CD4-positive, alpha-beta T cell treated with Interleukin-17A for 4 hours (primary cell): ENCODE results near the gene GKN2.
"Not testable (repeated sequence)": the region's sequence is repeated elsewhere in the genome, so short reads cannot be mapped to it uniquely, and the experiment has no call there.

Experiments used
- DNase-seq: peaks from one replicate; pipeline ENCODE4 v3.0.0-alpha.2; 2020; ENCODE audit warnings: mixed read lengths

GKN2 gene

DNA sequence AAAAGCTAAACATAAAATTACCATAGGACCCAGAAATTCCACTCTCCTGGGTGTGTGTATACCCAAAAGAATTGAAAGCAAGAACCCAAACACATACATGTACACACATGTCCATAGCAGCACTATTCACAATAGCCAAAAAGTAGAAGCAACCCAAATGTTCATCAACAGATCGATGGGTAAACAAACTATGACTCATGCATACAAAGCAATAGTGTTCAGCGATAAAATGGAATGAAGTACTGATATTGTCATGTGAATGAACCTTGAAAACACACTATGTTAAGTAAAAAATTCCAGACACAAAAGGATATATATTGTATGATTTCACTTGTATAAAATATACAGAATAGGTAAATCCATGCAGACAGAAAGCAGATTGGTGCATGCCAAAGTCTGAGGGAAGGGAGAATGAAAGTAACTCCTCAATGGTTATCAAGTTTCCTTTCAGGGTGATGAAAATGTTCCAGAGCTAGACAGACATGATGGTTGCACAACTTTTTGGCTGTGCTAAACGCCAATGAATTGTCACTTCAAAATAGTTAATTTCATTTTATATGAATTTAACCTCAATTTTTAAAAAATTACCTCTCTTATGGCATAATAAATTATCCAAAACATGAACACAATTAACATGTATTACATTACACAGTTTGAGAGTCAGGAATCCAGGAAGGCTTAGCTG lies 35.5 kb downstream of the GKN2 start:
- DNase-seq: no peak

DNA sequence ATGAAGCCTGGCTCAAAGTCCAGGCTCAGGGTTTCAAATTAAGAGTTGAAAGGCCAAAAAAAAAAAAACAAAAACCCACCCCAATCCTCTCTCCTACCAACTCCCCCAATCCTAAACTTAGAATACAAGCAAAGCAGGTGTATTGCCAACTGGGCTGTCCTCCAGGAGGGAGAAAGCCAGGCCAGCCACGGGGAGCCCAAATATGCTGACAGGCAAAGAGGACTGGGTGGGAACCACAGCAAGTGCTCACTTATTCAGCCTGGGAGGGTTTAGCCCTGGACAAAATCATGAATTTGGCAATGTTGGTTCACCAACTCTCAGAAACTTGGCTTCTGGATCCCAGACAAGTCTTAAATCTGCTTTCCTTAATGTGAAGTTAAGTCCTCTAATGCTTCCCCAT lies 36.5 kb downstream of the GKN2 start:
- no peak for DNase-seq

DNA sequence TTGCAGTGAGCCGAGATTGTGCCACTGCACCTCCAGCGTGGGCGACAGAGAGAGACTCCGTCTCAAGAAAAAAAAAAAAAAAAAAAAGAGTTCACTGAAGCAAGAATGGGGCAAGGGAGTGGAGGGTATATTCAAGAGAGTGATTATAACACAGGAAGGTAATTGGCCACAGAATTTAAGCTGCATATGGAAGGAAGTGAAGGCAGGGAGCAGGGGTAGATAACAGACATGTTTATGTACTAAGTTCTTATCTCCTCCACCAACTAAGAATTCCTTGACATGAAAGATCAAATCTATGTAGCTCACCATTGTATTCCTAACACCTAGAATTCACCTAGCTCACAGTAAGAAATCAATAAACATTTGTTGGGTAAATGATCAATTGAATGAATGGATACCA lies 37.3 kb downstream of the GKN2 start:
- no peak for DNase-seq

DNA sequence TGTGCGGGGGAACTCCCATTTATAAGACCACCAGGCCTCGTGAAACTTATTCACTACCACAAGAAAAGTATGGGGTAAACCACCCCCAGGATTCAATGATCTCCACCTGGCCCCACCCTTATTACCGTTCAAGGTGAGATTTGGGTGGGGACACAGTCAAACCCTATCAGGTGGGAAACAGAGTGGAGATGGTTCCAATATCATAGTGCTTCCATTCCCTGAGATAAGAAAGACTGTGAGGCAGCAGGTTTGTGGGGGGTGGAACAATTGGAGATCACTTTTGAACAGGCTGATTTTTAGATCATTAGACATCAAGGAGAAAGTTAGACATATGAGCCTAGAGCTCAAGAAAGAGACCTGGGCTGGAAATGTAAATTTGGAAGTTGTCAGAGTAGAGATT lies 39.3 kb downstream of the GKN2 start:
- no peak for DNase-seq

DNA sequence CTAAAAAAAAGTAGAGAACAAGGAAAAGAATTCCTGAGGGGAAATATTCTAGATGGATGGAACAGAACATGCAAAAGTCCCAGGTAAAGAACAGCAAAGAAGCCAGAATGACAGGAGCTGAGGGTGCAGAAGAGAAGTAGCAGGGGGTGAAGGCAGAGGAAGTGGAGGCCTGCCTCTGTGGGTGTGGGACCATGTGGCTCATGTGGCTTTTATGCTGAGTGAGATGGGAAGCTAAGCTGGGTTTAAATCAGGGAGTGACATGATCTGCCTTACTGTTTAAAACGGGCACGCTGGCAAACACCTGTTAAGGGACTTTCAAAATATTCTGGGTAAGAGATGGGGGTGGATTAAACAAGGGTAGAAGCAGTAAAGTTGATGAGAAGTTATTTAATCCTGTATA lies 40.0 kb downstream of the GKN2 start:
- peak; percentile 47 for DNase-seq

DNA sequence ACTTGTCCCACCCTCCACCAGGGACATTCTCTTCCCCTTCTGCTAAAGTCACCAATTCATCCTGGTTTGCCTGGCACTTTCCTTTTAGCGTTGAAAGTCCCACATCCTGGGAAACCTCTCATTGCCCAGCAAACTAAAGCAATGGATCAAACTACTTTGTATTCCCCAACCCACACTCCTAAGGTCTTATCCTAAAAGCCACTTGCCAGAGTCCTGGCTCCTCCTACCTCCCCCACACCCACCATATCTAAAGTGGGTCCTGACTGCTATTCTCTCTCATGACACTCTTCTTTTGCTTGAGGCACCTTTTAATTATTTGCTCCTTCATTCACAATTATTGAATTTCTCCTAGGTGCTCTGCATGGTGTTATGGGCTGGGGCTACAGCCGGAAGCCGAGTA lies 40.6 kb downstream of the GKN2 start:
- no peak for DNase-seq

DNA sequence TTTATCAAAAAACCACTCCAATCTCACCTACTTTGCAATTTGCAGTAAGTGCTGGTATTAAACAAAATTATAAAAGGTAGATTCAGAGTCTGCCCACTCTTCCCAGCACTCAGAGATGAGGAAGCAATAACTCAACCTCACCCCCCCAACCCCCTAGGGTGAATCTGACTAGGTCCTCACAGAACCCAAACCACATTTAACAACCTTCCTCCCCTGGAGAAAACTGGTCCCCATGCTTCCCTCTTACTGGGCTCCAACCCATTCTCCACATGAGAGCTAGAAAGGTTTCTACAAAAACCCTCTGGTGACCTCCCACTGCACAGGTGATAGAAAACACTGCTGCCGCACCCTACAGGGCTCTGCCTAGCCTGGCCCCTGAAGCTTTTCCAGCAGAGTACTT lies 41.0 kb downstream of the GKN2 start:
- no peak for DNase-seq

DNA sequence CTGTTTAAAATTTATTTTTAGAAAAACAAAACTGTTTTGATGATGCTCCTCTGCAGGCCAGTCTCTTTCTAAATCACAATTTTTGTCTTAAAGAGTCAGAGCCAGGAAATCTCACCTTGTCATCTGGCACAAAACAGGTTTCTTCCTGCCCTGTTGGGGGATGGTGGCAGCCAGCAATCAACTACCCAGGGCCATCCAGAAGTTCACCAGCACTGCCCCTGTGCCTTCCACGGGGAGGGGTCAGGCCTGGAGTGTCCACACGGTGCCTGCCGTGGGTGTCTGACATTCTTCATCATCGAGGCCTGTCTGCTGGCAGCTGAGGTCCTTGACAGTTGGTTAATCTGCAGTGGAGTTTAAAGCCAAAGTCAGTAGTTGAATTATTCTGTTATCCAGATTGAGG lies 41.4 kb downstream of the GKN2 start:
- no peak for DNase-seq

DNA sequence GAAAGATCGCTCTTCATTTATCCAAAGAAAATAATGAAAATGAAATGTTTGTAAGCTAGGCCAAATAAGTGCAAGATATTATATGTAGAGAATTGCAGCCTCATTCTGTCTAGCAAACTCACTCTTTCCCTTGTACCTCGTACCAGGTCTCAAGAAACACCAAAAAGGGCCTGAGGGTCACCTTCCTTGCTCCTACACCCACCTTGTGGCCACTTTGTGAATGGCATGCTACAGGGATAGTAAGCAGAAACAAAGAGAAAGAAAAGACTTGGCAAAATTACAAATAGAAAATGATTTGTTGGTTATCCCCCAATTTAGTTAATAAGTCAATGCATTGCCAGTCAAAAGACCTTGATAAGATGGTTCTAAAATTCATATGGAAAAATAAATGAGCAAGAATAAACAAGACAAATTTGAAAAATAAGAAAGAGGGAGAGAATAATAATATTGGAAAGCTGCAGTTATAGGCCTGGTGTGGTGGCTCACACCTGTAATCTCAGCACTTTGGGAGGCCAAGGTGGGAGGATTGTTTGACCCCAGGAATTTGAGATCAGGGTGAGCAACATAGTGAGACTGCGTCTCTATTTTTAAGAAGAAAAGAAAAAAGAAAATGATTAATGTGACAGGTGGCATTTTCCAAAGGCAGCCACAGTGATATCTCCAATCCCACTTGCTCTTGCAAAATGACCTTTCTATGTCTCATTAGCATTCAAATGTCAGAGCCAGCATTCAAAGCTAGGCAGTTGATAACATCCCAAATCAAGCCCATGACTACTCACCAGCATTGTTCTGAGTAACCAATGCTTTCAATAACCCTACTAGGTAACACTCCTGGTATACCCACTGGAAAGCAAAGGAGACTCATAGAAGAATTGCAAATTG lies 42.7 kb downstream of the GKN2 start:
- peak; percentile 81 for DNase-seq

DNA sequence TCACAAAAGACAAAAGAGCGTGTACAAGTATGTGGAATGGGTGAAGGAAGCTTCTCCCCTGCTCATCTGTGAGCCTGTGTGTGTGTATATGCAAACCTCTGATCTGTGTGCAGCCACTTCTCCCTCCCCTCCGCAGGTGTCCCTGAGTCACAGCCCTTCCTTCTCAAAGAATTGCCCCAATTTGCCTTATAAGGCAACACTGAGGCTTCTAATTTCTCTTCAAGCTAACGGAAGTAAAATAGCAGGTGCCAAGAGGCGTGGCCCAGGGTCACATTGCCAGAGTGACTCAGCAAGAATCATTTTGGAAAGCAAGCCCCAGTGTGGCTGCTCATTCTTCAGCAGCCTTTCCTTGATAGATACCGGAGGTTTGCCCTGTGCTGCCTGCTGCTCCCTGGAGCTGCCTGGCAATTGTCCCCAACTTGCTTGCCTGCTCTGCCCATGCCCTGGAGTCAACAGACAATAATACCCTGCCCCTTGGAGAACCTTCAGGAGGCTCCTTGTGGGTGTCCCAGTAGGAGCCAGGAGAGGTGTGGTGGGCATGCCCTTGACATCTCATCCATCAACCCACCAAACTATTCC lies 44.2 kb downstream of the GKN2 start:
- DNase-seq: peak; percentile 90

DNA sequence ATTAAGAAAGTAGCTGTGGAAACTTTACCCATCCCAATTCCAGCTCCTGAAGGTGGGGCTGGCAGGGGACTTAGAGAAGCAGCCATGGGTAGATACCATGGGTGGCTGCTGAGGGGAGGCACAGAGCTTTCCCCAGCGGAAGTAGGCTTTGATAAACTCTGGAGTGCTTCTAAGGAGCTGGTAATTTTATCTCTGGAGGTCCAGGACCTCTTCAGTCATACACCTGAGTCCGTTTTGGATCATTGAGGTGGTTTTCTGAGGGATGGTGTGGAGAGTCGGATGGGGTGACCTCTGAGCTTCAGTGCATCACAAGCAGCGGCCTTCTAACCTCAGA lies 44.8 kb downstream of the GKN2 start:
- DNase-seq: no peak

DNA sequence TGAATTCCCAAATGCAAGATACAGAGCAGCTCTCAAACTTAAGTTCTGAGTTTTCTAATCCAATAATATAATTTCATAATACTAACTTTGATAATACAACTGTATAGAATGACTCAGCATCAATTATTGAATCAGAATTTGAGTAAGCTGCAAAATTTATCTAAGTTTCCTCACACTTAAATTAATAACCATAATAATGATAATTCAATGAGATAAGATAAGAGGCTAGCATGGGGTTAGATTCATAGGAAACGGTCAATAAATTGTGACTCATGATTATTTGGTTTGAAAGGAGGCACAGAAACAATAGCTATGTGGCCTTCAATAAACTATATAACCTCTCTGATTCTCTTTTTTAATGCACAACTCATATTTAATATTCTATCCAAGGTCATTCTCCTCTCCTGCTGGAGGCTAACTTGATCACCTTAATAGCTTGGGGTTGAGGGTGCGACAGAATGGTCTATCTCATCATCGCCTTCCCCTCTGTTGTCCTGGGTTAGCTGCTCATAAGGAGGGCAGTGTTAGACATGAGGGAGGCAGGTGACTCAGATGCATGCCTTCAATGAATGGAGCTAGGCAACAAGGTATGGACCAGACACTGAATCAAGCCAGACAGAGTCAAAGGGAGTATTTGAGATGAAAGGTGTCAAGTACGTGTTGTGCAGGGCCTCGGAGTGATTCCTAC lies 45.3 kb downstream of the GKN2 start:
- DNase-seq: peak; percentile 11

DNA sequence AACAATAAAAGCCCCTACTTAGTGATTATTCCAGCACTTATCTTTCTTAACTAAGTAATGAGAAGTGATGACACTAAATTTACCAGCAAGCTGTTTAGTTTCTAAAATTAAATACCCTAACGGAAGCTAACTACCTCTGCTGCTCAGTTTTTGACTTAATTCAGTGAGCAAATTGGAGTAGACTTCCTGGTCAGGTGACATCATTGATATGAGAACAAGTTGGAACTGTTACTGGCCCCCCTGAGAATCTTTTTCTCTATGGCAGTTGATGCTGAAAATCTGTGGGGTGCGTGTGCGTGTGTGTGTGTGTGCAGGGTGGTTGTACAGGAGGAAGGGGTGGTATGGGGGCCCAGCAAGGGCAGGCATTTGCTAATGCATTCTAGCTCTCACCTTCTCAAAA lies 46.0 kb downstream of the GKN2 start:
- no peak for DNase-seq

DNA sequence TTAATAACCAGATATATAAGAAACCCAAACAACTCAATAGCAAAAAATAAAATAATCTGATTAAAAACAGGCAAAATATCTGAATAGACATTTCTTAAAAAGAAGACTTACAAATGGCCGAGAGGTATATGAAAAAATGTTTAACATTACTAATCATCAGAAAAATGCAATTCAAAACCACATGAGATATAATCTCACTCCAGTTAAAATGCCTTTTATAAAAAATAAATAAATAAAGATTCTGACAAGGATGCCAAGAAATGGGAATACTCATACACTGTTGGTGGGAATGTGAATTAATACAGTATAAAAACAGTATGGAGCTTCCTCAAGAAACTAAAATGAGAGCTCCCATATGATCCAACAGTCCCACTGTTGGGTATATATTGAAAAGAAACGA lies 47.6 kb downstream of the GKN2 start:
- DNase-seq: no peak

DNA sequence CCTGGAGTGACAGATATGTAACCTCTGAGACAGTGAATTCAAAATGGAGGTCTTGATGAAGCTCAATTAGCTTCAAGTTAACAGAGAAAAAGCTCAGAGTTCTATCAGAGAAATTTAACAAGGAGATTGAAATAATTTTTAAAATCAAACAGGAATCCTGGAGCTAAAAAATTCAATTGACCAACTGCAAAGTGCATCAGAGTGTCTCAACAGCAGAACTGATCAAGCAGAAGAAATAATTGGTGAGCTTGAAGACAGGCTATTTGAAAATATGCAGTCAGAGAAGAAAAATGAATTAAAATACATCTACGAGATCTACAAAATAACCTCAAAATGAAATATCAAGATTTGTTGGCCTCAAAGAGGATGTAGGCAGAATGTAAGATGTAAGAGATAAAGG lies 51.1 kb downstream of the GKN2 start:
- DNase-seq: no peak

DNA sequence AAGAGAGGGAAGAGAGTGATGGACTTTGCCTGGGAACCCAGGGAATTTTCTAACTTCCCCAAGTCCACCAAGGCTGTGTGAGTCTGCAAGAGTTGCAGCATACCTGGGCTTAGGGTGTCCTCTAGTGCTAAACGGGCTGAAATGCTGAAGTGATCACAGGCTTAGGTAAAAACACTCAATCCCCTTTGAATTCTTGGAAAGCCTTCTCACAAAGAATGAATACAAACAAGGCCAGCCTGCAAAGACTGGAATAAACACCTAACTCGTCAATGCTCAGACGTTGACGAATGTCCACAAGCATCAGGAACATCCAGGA lies 51.5 kb downstream of the GKN2 start:
- no peak for DNase-seq

DNA sequence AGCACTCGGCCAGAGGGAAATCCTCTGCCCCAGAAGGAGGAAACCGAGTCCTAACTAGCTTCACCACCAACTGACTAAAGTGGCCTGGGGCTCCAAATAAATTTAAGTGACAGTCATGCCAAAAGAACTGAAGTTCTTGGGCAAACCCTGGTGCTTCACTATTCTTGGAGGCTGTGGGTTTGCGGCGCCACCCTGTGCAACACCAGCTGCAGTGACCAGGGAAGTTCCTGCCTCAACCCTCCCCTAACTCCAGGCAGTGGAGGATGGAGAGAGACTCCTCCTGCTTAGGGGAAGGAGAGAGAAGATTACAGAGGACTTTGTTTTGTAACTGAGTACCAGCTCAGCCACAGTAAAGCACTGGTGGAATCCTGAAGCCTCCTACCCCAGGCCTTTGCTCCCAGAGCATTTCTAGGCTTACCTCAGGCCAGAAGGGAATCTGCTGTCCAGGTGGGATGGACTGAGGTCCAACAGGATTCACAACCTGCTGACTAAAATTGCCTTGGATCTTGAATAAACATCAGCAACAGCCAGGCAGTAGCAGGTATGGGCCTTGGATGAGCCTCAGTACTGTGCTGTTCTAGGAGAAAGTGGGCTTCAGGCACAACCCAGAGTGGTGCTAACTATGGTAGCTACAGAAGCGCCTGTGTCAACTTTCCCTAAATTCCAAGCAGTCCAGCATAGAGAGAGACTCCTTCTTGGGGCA lies 52.0 kb downstream of the GKN2 start:
- DNase-seq: no peak

DNA sequence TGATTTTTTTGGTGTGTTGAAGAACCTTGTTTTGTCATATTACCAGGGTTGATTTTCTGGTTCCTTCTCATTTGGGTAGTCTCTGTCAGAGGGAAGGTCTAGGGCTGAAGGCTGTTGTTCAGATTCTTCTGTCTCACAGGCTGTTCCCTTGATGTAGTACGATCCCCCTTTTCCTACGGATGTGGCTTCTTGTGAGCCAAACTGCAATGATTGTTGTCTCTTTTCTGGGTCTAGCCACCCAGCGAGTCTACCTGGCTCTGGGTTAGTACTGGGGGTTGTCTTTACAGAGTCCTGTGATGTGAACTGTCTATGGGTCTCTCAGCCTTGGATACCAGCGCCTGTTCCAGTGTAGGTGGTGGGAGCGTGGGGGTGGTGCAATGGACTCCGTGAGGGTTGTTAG lies 56.7 kb downstream of the GKN2 start:
- DNase-seq: not testable (repeated sequence)
